Fibroblast of lung (primary cell): ENCODE data around the gene C21orf58. TPM values are rescaled to one million over a fixed set of nuclear protein-coding genes. Genes with fewer than 3 reads are reported as not detected.

Source experiments
- DNase-seq, 2 donors: peaks; one replicate each; pipeline versions ENCODE4 v3.0.0 to v3.0.0-alpha.2; 2010; ENCODE audit warnings: low read depth in 2 of 2
- H2AFZ ChIP-seq: 2 replicates; pipeline ENCODE4 v1.5.1; 2012; ENCODE audit warnings: low read length, control low read depth, inconsistent platforms
- H3K27ac ChIP-seq: 2 replicates; pipeline ENCODE4 v1.5.1; 2011; ENCODE audit warnings: low read length, control low read depth; ENCODE audit not compliant: insufficient read depth
- H3K27me3 ChIP-seq: 2 replicates; pipeline ENCODE4 v1.5.1; 2011; ENCODE audit warnings: mild to moderate bottlenecking, low read length; ENCODE audit not compliant: control insufficient read depth, insufficient read depth
- H3K36me3 ChIP-seq: 2 replicates; pipeline ENCODE4 v1.5.1; 2011; ENCODE audit warnings: low read length; ENCODE audit not compliant: control insufficient read depth, insufficient read depth
- H3K4me1 ChIP-seq: 2 replicates; pipeline ENCODE4 v1.5.1; 2011; ENCODE audit warnings: low read length; ENCODE audit not compliant: control insufficient read depth, insufficient read depth; ENCODE audit errors: extremely low read depth
- H3K4me2 ChIP-seq: 2 replicates; pipeline ENCODE4 v1.5.1; 2011; ENCODE audit warnings: low read length, control low read depth; ENCODE audit not compliant: insufficient read depth; ENCODE audit errors: extremely low read depth
- H3K4me3 ChIP-seq, 4 experiments: fragments of 200-600 bp in 1 of 4; sonication (generic) in 1 of 4; replicated peaks in 1 of 4; 2 replicates each; pipeline ENCODE4 v1.5.1; 2011 to 2016; ENCODE audit warnings: low read length in 4 of 4, low read depth in 3 of 4, mild to moderate bottlenecking in 3 of 4, control low read depth in 2 of 4, inconsistent platforms in 1 of 4, mixed read lengths in 1 of 4; ENCODE audit not compliant: insufficient read depth in 1 of 4; ENCODE audit errors: control extremely low read depth in 1 of 4
- H3K79me2 ChIP-seq: 2 replicates; pipeline ENCODE4 v1.5.1; 2012; ENCODE audit warnings: mild to moderate bottlenecking, low read length, inconsistent platforms; ENCODE audit not compliant: control insufficient read depth, insufficient read depth
- H3K9ac ChIP-seq: 2 replicates; pipeline ENCODE4 v1.5.1; 2011; ENCODE audit warnings: mild to moderate bottlenecking, low read length, control low read depth; ENCODE audit not compliant: insufficient read depth
- H3K9me3 ChIP-seq: 2 replicates; pipeline ENCODE4 v1.5.1; 2012; ENCODE audit warnings: low read depth, low read length; ENCODE audit not compliant: control insufficient read depth, insufficient read depth
- H4K20me1 ChIP-seq: 2 replicates; pipeline ENCODE4 v1.5.1; 2011; ENCODE audit warnings: low read length; ENCODE audit not compliant: control insufficient read depth, insufficient read depth; ENCODE audit errors: extremely low read depth
- EZH2 ChIP-seq: IDR thresholded peaks from 2 replicates; pipeline ENCODE4 v1.5.1; 2012; ENCODE audit warnings: low read length, control low read depth, mild to moderate bottlenecking; ENCODE audit errors: missing control alignments
- polyA plus RNA-seq, 2 donors: library from polyadenylated mRNA; depleted of rRNA in 1 of 2; stranded (reverse) in 1 of 2; unstranded in 1 of 2; fragments of >200 nt; gene quantifications; 2 replicates each; pipeline ENCODE4 v1.2.1, GENCODE V29; 2011 to 2012; ENCODE audit warnings: missing spikeins in 1 of 2
- total RNA-seq: library from RNA; depleted of rRNA; stranded (reverse); fragments of >200 nt; gene quantifications from 2 replicates; pipeline ENCODE4 v1.2.1, GENCODE V29; 2014
- TF ChIP-seq, protein P1 (sequence below), 2 donors: IDR thresholded peaks in 1 of 2; conservative IDR thresholded peaks in 1 of 2; 1 replicate in 1 of 2; 2 replicates in 1 of 2; pipeline ENCODE4 v1.5.1; 2011 to 2012; ENCODE audit warnings: low read length in 2 of 2, control low read depth in 1 of 2, inconsistent platforms in 1 of 2, low read depth in 1 of 2, mild to moderate bottlenecking in 1 of 2

Gene C21orf58
- total and polyA plus RNA-seq, 2 donors (not counting 1 experiment from before 2014, with no cell fraction given) = 1.4 to 2.5 TPM

DNA sequence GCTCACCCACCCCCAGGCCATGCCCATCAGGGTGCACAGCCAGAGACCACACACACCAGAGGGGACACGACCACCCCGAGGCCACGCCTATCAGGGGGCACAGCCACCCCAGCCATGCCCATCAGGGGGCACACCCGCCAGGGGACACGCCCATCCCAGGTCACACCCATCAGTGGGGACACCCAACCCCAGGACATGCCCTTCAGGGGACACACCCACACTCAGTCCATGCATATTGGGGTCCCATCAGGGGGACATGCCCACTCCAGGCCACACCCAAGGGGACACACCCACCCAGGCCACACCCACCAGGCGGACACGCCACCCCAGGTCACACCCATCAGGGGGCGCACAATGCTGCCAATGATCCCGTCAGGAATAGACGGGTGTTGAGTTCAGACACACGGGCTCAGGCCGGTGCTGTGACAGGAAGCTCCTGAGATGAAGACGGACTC is 59.0 kb downstream of the C21orf58 start:
- Histone ChIP-seq H4K20me1 (no peaks in the 10 kb centered on the region), H3K4me3 (no peak overlapping the region), H2AFZ (no peak overlapping the region), H3K27ac (no peak overlapping the region), H3K27me3 (no peaks in the 10 kb centered on the region), H3K4me2 (no peak overlapping the region), H3K79me2 (no peaks in the 10 kb centered on the region), H3K36me3 (peaks cover 34% of the 10 kb centered on the region), H3K9me3 (no peaks in the 10 kb centered on the region), H3K9ac (no peak overlapping the region), H3K4me1 (no peaks in the 10 kb centered on the region)
- TF ChIP-seq EZH2 = no peak
- TF ChIP-seq, protein P1, sequence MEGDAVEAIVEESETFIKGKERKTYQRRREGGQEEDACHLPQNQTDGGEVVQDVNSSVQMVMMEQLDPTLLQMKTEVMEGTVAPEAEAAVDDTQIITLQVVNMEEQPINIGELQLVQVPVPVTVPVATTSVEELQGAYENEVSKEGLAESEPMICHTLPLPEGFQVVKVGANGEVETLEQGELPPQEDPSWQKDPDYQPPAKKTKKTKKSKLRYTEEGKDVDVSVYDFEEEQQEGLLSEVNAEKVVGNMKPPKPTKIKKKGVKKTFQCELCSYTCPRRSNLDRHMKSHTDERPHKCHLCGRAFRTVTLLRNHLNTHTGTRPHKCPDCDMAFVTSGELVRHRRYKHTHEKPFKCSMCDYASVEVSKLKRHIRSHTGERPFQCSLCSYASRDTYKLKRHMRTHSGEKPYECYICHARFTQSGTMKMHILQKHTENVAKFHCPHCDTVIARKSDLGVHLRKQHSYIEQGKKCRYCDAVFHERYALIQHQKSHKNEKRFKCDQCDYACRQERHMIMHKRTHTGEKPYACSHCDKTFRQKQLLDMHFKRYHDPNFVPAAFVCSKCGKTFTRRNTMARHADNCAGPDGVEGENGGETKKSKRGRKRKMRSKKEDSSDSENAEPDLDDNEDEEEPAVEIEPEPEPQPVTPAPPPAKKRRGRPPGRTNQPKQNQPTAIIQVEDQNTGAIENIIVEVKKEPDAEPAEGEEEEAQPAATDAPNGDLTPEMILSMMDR (conservative IDR thresholded peaks at IDR 0.05 in 1 of 2, IDR thresholded peaks at IDR 0.05 in 1 of 2; ENCODE audit: low read depth in 1 of 2, low read length in 2 of 2) = no peak
- DNase-seq = no peak

DNA sequence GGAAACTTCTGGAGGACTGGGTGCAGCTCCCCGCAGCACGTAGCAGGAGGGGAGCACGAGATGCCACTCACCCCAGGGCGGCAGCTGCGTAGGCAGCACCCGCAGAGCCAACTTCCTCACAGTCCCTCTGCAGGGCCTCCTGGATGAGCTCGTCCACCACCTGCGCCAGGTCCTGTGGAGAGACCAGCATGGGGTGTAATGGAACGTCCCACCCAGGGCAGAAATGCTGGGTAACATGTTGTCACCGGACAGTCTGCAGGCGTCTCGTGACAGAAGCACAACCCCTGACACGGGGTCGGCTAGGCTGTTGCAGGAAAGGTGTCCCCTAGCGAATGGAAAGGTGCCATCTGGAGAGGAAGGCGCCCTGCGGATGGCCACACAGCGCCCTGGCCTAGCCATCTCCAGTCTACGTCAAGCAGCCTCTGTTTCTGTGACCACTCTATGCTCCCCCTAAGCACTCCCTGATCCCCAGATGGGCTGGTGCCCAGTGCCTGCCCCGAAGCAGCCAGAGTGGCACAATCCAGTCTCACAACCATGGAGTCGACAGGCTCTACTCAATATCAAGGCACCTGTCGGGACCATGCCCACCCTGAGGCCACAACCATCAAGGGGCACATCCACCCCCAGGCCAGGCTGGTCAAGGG is 59.5 kb downstream of the C21orf58 start:
- H3K79me2 ChIP-seq = no peaks in the 10 kb centered on the region
- H3K4me2 ChIP-seq = no peak overlapping the region
- no peak overlapping the region for H2AFZ ChIP-seq
- no peaks in the 10 kb centered on the region for H3K27me3 ChIP-seq
- H3K9me3 ChIP-seq = no peaks in the 10 kb centered on the region
- no peak overlapping the region for H3K27ac ChIP-seq
- TF ChIP-seq, protein P1 (conservative IDR thresholded peaks at IDR 0.05 in 1 of 2, IDR thresholded peaks at IDR 0.05 in 1 of 2; ENCODE audit: low read depth in 1 of 2, low read length in 2 of 2) = no peak
- TF ChIP-seq EZH2 = no peak
- H3K4me1 ChIP-seq = no peaks in the 10 kb centered on the region
- H4K20me1 ChIP-seq = no peaks in the 10 kb centered on the region
- no peak for DNase-seq
- H3K36me3 ChIP-seq = peaks cover 29% of the 10 kb centered on the region
- H3K4me3 ChIP-seq = no peak overlapping the region
- H3K9ac ChIP-seq = no peak overlapping the region

- H3K9me3 ChIP-seq = no peaks in the 10 kb centered on the region
- TF ChIP-seq, protein P1 (conservative IDR thresholded peaks at IDR 0.05 in 1 of 2, IDR thresholded peaks at IDR 0.05 in 1 of 2; ENCODE audit: low read depth in 1 of 2, low read length in 2 of 2) = no peak
- TF ChIP-seq EZH2 = no peak
- no peaks in the 10 kb centered on the region for H4K20me1 ChIP-seq
- H3K27ac ChIP-seq = no peak overlapping the region
- no peak overlapping the region for H3K4me3 ChIP-seq
- no peaks in the 10 kb centered on the region for H3K27me3 ChIP-seq
- H3K79me2 ChIP-seq = no peaks in the 10 kb centered on the region
- H3K36me3 ChIP-seq = peaks cover 33% of the 10 kb centered on the region
- no peaks in the 10 kb centered on the region for H3K4me1 ChIP-seq
- DNase-seq = no peak
- no peak overlapping the region for H3K9ac ChIP-seq
- no peak overlapping the region for H2AFZ ChIP-seq
- no peak overlapping the region for H3K4me2 ChIP-seq
Measured at GRCh38 chr21:46256501-46256994, 67.1 kb downstream of the C21orf58 start.
